K562 (cell line): Measurements from ENCODE around the gene CCDC169.

Experiments used
- CTCF ChIP-seq, 3 experiments: IDR thresholded peaks in 2 of 3; conservative IDR thresholded peaks in 1 of 3; 2 replicates each; pipeline ENCODE4 v1.5.1; 2011 to 2012; ENCODE audit warnings: low read length in 3 of 3, mild to moderate bottlenecking in 3 of 3, control low read depth in 2 of 3, improper control_type of control experiment in 1 of 3, inconsistent platforms in 1 of 3, low read depth in 1 of 3, mixed read lengths in 1 of 3, moderate library complexity in 1 of 3; ENCODE audit not compliant: insufficient read depth in 2 of 3
- FUS ChIP-seq: fragments of 200-400 bp; formaldehyde crosslinking; optimal IDR thresholded peaks from 2 replicates; pipeline ENCODE3; 2017; ENCODE audit warnings: low read depth, low read length
- MYC ChIP-seq, 2 experiments: fragments of 250-450 bp in 1 of 2; sonication (Bioruptor Pico) in 1 of 2; IDR thresholded peaks; 2 replicates each; pipeline versions ENCODE4 v1.5.1 to v1.6.1; 2012 to 2021; ENCODE audit warnings: low read depth in 2 of 2, borderline replicate concordance in 1 of 2, improper control_type of control experiment in 1 of 2, low read length in 1 of 2, mild to moderate bottlenecking in 1 of 2, moderate library complexity in 1 of 2
- TF ChIP-seq, protein P1 (sequence below): sonication (generic); formaldehyde crosslinking; IDR thresholded peaks from 2 replicates; pipeline ENCODE4 v1.8.0; 2022; ENCODE audit warnings: mild to moderate bottlenecking, missing genetic modification reagents, borderline replicate concordance

DNA sequence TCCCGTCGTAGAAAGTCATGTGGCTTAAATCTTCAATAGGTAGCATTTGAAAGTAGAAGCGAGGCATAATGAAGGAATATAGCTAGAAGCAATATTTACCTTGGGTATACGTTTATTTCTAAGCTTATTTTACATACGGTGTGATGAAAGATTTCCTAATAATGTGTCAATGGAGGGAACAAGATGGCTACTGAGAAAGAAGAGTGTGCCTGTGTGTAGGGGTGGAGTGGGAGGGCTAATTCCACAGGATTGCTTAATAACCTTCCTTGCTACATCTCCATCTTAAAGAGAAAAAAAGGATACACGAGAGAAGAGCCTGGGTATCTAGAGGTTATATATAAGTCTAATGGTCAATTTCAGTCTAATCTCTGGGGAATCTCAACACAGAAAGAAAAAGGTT, 46.6 kb upstream of the CCDC169 start:
- TF ChIP-seq CTCF (IDR thresholded peaks at IDR 0.05 in 2 of 3, conservative IDR thresholded peaks at IDR 0.05 in 1 of 3; ENCODE audit: insufficient read depth in 2 of 3, low read depth in 1 of 3, low read length in 3 of 3) (no peak), FUS (no peak), MYC (IDR thresholded peaks at IDR 0.05; ENCODE audit: low read depth, low read length) (no peak), MYC (CRISPR knock-in tag; IDR thresholded peaks at IDR 0.05; ENCODE audit: borderline replicate concordance, low read depth) (no peak)
- TF ChIP-seq, protein P1, sequence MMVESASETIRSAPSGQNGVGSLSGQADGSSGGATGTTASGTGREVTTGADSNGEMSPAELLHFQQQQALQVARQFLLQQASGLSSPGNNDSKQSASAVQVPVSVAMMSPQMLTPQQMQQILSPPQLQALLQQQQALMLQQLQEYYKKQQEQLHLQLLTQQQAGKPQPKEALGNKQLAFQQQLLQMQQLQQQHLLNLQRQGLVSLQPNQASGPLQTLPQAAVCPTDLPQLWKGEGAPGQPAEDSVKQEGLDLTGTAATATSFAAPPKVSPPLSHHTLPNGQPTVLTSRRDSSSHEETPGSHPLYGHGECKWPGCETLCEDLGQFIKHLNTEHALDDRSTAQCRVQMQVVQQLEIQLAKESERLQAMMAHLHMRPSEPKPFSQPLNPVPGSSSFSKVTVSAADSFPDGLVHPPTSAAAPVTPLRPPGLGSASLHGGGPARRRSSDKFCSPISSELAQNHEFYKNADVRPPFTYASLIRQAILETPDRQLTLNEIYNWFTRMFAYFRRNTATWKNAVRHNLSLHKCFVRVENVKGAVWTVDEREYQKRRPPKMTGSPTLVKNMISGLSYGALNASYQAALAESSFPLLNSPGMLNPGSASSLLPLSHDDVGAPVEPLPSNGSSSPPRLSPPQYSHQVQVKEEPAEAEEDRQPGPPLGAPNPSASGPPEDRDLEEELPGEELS (CRISPR knock-in tag): no peak
